Osteoblast (primary cell): Measurements from ENCODE around the gene ZC3H13. TPM values are rescaled to one million over a fixed set of nuclear protein-coding genes. Genes with fewer than 3 reads are reported as not detected.

ENCODE experiments used
- DNase-seq: peaks from one replicate; pipeline ENCODE4 v3.0.0; 2011; ENCODE audit warnings: low spot score, mixed read lengths; ENCODE audit not compliant: insufficient read length; ENCODE audit errors: missing footprints
- H2AFZ ChIP-seq: 2 replicates; pipeline ENCODE4 v1.6.0; 2011; ENCODE audit warnings: mild to moderate bottlenecking, low read length
- H3K27ac ChIP-seq: 2 replicates; pipeline ENCODE4 v1.5.1; 2011; ENCODE audit warnings: mild to moderate bottlenecking, low read depth, low read length, moderate library complexity
- H3K27me3 ChIP-seq: 2 replicates; pipeline ENCODE4 v1.6.0; 2012; ENCODE audit warnings: mild to moderate bottlenecking, control low read depth, inconsistent platforms, low read length, moderate library complexity; ENCODE audit not compliant: insufficient read depth
- H3K36me3 ChIP-seq: 2 replicates; pipeline ENCODE4 v1.5.1; 2011; ENCODE audit warnings: mild to moderate bottlenecking, low read length, control low read depth, moderate library complexity; ENCODE audit not compliant: insufficient read depth
- H3K4me1 ChIP-seq: 2 replicates; pipeline ENCODE4 v1.5.1; 2011; ENCODE audit warnings: mild to moderate bottlenecking, low read length, control low read depth, moderate library complexity; ENCODE audit not compliant: insufficient read depth
- H3K4me2 ChIP-seq: 2 replicates; pipeline ENCODE4 v1.6.0; 2011; ENCODE audit warnings: mild to moderate bottlenecking, low read length; ENCODE audit not compliant: insufficient read depth
- H3K4me3 ChIP-seq: fragments of 200-600 bp; sonication (generic); 3 replicates; pipeline ENCODE4 v1.5.1; 2012; ENCODE audit warnings: mild to moderate bottlenecking, low read length, inconsistent platforms; ENCODE audit not compliant: insufficient read depth
- H3K79me2 ChIP-seq: 2 replicates; pipeline ENCODE4 v1.6.0; 2012; ENCODE audit warnings: mild to moderate bottlenecking, low read length, control low read depth, inconsistent platforms; ENCODE audit not compliant: insufficient read depth
- H3K9me3 ChIP-seq: 2 replicates; pipeline ENCODE4 v1.5.1; 2011; ENCODE audit warnings: low read depth, low read length, control low read depth
- H4K20me1 ChIP-seq: 2 replicates; pipeline ENCODE4 v1.6.0; 2012; ENCODE audit warnings: mild to moderate bottlenecking, low read length, control low read depth; ENCODE audit not compliant: insufficient read depth
- CTCF ChIP-seq: IDR thresholded peaks from 2 replicates; pipeline ENCODE4 v1.5.1; 2011; ENCODE audit warnings: mild to moderate bottlenecking, low read depth, low read length, moderate library complexity; ENCODE audit errors: extremely low read depth
- total RNA-seq: library from RNA; depleted of rRNA; stranded (reverse); fragments of >200 nt; gene quantifications from 2 replicates; pipeline ENCODE4 v1.2.3, GENCODE V29; 2012

The ZC3H13 gene
- total RNA-seq, 1 donor: 19.5 TPM

GRCh38 chr13:45909673-45910072 lies 142.9 kb downstream of the ZC3H13 start:
- Histone ChIP-seq H4K20me1 (no peaks in the 10 kb centered on the region), H2AFZ (no peak overlapping the region), H3K4me1 (no peaks in the 10 kb centered on the region), H3K79me2 (no peaks in the 10 kb centered on the region), H3K4me3 (no peak overlapping the region), H3K36me3 (no peaks in the 10 kb centered on the region), H3K4me2 (no peak overlapping the region), H3K27ac (no peak overlapping the region), H3K27me3 (no peaks in the 10 kb centered on the region), H3K9me3 (no peaks in the 10 kb centered on the region)
- no peak for DNase-seq
- TF ChIP-seq CTCF: no peak

GRCh38 chr13:45909089-45909488 lies 143.5 kb downstream of the ZC3H13 start:
- Histone ChIP-seq H3K4me2 (no peak overlapping the region), H4K20me1 (no peaks in the 10 kb centered on the region), H3K4me3 (no peak overlapping the region), H3K4me1 (no peaks in the 10 kb centered on the region), H3K79me2 (no peaks in the 10 kb centered on the region), H3K27me3 (no peaks in the 10 kb centered on the region), H3K27ac (no peak overlapping the region), H2AFZ (no peak overlapping the region), H3K36me3 (no peaks in the 10 kb centered on the region), H3K9me3 (no peaks in the 10 kb centered on the region)
- DNase-seq: no peak
- no peak for TF ChIP-seq CTCF

GRCh38 chr13:45907503-45907902 lies 145.0 kb downstream of the ZC3H13 start:
- H3K4me2 ChIP-seq: no peak overlapping the region
- H4K20me1 ChIP-seq: no peaks in the 10 kb centered on the region
- no peaks in the 10 kb centered on the region for H3K79me2 ChIP-seq
- no peak overlapping the region for H3K4me3 ChIP-seq
- no peaks in the 10 kb centered on the region for H3K36me3 ChIP-seq
- H3K9me3 ChIP-seq: no peaks in the 10 kb centered on the region
- no peak for TF ChIP-seq CTCF
- H2AFZ ChIP-seq: no peak overlapping the region
- no peaks in the 10 kb centered on the region for H3K4me1 ChIP-seq
- DNase-seq: no peak
- H3K27ac ChIP-seq: no peak overlapping the region
- H3K27me3 ChIP-seq: no peaks in the 10 kb centered on the region

Other genes with a start within 250 kb of the ZC3H13 start
- not detected in 2 replicates for gene SIAH3, start 201.0 kb downstream of the ZC3H13 start, total RNA-seq
- not detected in 2 replicates for gene CPB2, start 52.3 kb upstream of the ZC3H13 start, total RNA-seq
- 0.59 and 1.4 TPM in 2 replicates for gene LCP1, start 129.4 kb upstream of the ZC3H13 start, total RNA-seq
- not detected in 2 replicates for gene LRRC63, start 159.2 kb upstream of the ZC3H13 start, total RNA-seq